ENCODE measurements around the gene TOM1L1.
A peak's percentile ranks its signal among the peaks of the same experiment; 100 is the strongest.

Gene TOM1L1

GRCh38 chr17:54883939-54884338, 16.7 kb upstream of the TOM1L1 start:
- Mint-ChIP-seq H3K4me3 (no peak overlapping the region), H3K4me1 (no peaks in the 10 kb centered on the region), H3K27ac (no peak overlapping the region), H3K36me3 (no peaks in the 10 kb centered on the region), H3K9me3 (no peaks in the 10 kb centered on the region)
- ATAC-seq, result no peak
- no peak for DNase-seq (ENCODE audit: low spot score in 2 of 2)

GRCh38 chr17:54887787-54888186, 12.9 kb upstream of the TOM1L1 start:
- Mint-ChIP-seq H3K4me3 (no peak overlapping the region), H3K4me1 (no peaks in the 10 kb centered on the region), H3K36me3 (no peaks in the 10 kb centered on the region), H3K27ac (no peak overlapping the region), H3K9me3 (no peaks in the 10 kb centered on the region)
- no peak for ATAC-seq
- DNase-seq (ENCODE audit: low spot score in 2 of 2), result no peak

- no peak for DNase-seq (ENCODE audit: low spot score in 2 of 2)
- no peaks in the 10 kb centered on the region for H3K4me1 Mint-ChIP-seq
- H3K36me3 Mint-ChIP-seq, result no peaks in the 10 kb centered on the region
- no peak for ATAC-seq
- no peak overlapping the region for H3K27ac Mint-ChIP-seq
- no peaks in the 10 kb centered on the region for H3K9me3 Mint-ChIP-seq
- H3K4me3 Mint-ChIP-seq, result no peak overlapping the region
Observed at GRCh38 chr17:54888254-54888653, 12.4 kb upstream of the TOM1L1 start.

- H3K4me3 Mint-ChIP-seq, result no peak overlapping the region
- H3K4me1 Mint-ChIP-seq, result no peaks in the 10 kb centered on the region
- no peak overlapping the region for H3K27ac Mint-ChIP-seq
- no peak for DNase-seq (ENCODE audit: low spot score in 2 of 2)
- no peaks in the 10 kb centered on the region for H3K36me3 Mint-ChIP-seq
- ATAC-seq, result no peak
- H3K9me3 Mint-ChIP-seq, result no peaks in the 10 kb centered on the region
Observed at GRCh38 chr17:54888981-54889380, 11.7 kb upstream of the TOM1L1 start.

- peak; percentile 40 for ATAC-seq
Observed at GRCh38 chr17:54891176-54891821, 9.4 kb upstream of the TOM1L1 start.

GRCh38 chr17:54892360-54892759, 8.3 kb upstream of the TOM1L1 start:
- DNase-seq (ENCODE audit: low spot score in 2 of 2) (no peak), ATAC-seq (no peak)
- H3K4me3 Mint-ChIP-seq, result no peak overlapping the region
- H3K27ac Mint-ChIP-seq, result no peak overlapping the region
- H3K4me1 Mint-ChIP-seq, result no peaks in the 10 kb centered on the region
- no peaks in the 10 kb centered on the region for H3K9me3 Mint-ChIP-seq
- no peaks in the 10 kb centered on the region for H3K36me3 Mint-ChIP-seq

More at GRCh38 chr17:54891176-54891821, 9.4 kb upstream of the TOM1L1 start:
- no peaks in the 10 kb centered on the region for H3K36me3 Mint-ChIP-seq
- no peak for DNase-seq (ENCODE audit: low spot score in 2 of 2)
- H3K27ac Mint-ChIP-seq, result no peak overlapping the region
- no peaks in the 10 kb centered on the region for H3K4me1 Mint-ChIP-seq
- no peak overlapping the region for H3K4me3 Mint-ChIP-seq
- no peaks in the 10 kb centered on the region for H3K9me3 Mint-ChIP-seq

GRCh38 chr17:54898576-54898975, 2.1 kb upstream of the TOM1L1 start:
- Mint-ChIP-seq H3K9me3 (no peaks in the 10 kb centered on the region), H3K36me3 (no peaks in the 10 kb centered on the region), H3K4me3 (no peak overlapping the region), H3K4me1 (no peaks in the 10 kb centered on the region), H3K27ac (no peak overlapping the region)
- ATAC-seq, result no peak
- no peak for DNase-seq (ENCODE audit: low spot score in 2 of 2)

GRCh38 chr17:54899201-54899600, 1.5 kb upstream of the TOM1L1 start:
- Mint-ChIP-seq H3K9me3 (no peaks in the 10 kb centered on the region), H3K27ac (no peak overlapping the region), H3K4me1 (no peaks in the 10 kb centered on the region), H3K36me3 (no peaks in the 10 kb centered on the region), H3K4me3 (no peak overlapping the region)
- ATAC-seq, result no peak
- no peak for DNase-seq (ENCODE audit: low spot score in 2 of 2)

GRCh38 chr17:54899721-54900456, 763 bp upstream of the TOM1L1 start:
- no peak overlapping the region for H3K27ac Mint-ChIP-seq
- no peaks in the 10 kb centered on the region for H3K9me3 Mint-ChIP-seq
- peak overlapping the region; percentile 21 for H3K4me3 Mint-ChIP-seq
- DNase-seq (ENCODE audit: low spot score in 2 of 2) (no peak), ATAC-seq (no peak)
- H3K36me3 Mint-ChIP-seq, result no peaks in the 10 kb centered on the region
- no peaks in the 10 kb centered on the region for H3K4me1 Mint-ChIP-seq

- no peak overlapping the region for H3K4me3 Mint-ChIP-seq
- no peak for DNase-seq (ENCODE audit: low spot score in 2 of 2)
- no peaks in the 10 kb centered on the region for H3K4me1 Mint-ChIP-seq
- H3K36me3 Mint-ChIP-seq, result no peaks in the 10 kb centered on the region
- no peak overlapping the region for H3K27ac Mint-ChIP-seq
- no peaks in the 10 kb centered on the region for H3K9me3 Mint-ChIP-seq
- no peak for ATAC-seq
Observed at GRCh38 chr17:54901230-54901822, 674 bp downstream of the TOM1L1 start.

- Mint-ChIP-seq H3K4me1 (no peaks in the 10 kb centered on the region), H3K36me3 (no peaks in the 10 kb centered on the region), H3K27ac (no peak overlapping the region), H3K9me3 (no peaks in the 10 kb centered on the region), H3K4me3 (no peak overlapping the region)
- DNase-seq (ENCODE audit: low spot score in 2 of 2) (no peak), ATAC-seq (no peak)
Observed at GRCh38 chr17:54902017-54902416, 1.4 kb downstream of the TOM1L1 start.

- no peaks in the 10 kb centered on the region for H3K9me3 Mint-ChIP-seq
- H3K4me1 Mint-ChIP-seq, result no peaks in the 10 kb centered on the region
- no peak overlapping the region for H3K27ac Mint-ChIP-seq
- H3K36me3 Mint-ChIP-seq, result no peaks in the 10 kb centered on the region
- ATAC-seq (no peak), DNase-seq (ENCODE audit: low spot score in 2 of 2) (no peak)
- no peak overlapping the region for H3K4me3 Mint-ChIP-seq
Observed at GRCh38 chr17:54902611-54903010, 2.0 kb downstream of the TOM1L1 start.

GRCh38 chr17:54903375-54903774, 2.7 kb downstream of the TOM1L1 start:
- no peaks in the 10 kb centered on the region for H3K4me1 Mint-ChIP-seq
- H3K27ac Mint-ChIP-seq, result no peak overlapping the region
- no peaks in the 10 kb centered on the region for H3K9me3 Mint-ChIP-seq
- no peaks in the 10 kb centered on the region for H3K36me3 Mint-ChIP-seq
- no peak for ATAC-seq
- no peak overlapping the region for H3K4me3 Mint-ChIP-seq
- no peak for DNase-seq (ENCODE audit: low spot score in 2 of 2)

GRCh38 chr17:54906683-54907082, 6.0 kb downstream of the TOM1L1 start:
- H3K4me1 Mint-ChIP-seq, result no peaks in the 10 kb centered on the region
- H3K9me3 Mint-ChIP-seq, result no peaks in the 10 kb centered on the region
- no peak for DNase-seq (ENCODE audit: low spot score in 2 of 2)
- no peak overlapping the region for H3K4me3 Mint-ChIP-seq
- ATAC-seq, result no peak
- H3K36me3 Mint-ChIP-seq, result no peaks in the 10 kb centered on the region
- no peak overlapping the region for H3K27ac Mint-ChIP-seq

GRCh38 chr17:54907376-54907775, 6.7 kb downstream of the TOM1L1 start:
- Mint-ChIP-seq H3K9me3 (no peaks in the 10 kb centered on the region), H3K4me3 (no peak overlapping the region), H3K36me3 (no peaks in the 10 kb centered on the region), H3K4me1 (no peaks in the 10 kb centered on the region), H3K27ac (no peak overlapping the region)
- ATAC-seq (no peak), DNase-seq (ENCODE audit: low spot score in 2 of 2) (no peak)

- Mint-ChIP-seq H3K36me3 (no peaks in the 10 kb centered on the region), H3K4me3 (no peak overlapping the region), H3K9me3 (no peaks in the 10 kb centered on the region), H3K27ac (no peak overlapping the region), H3K4me1 (no peaks in the 10 kb centered on the region)
- DNase-seq (ENCODE audit: low spot score in 2 of 2), result no peak
- ATAC-seq, result no peak
Observed at GRCh38 chr17:54909766-54910165, 9.1 kb downstream of the TOM1L1 start.

All from stimulated activated effector memory CD8-positive, alpha-beta T cell treated with anti-CD3 and anti-CD28 coated beads, Interleukin-12 subunit alpha, Interleukin-12 subunit beta, amount 100 ng/mL, for 72 hours (primary cell).